Activated T-helper 1 cell treated with anti-CD3 and anti-CD28 coated beads, Interleukin-12 subunit alpha, Interleukin-12 subunit beta, Interleukin-2, Interleukin-4 antibody, amounts not matched to agents 30 ng/mL and 10 ng/mL and 1 ng/mL, durations not matched to agents 14 hours and 24 hours and 36 hours (primary cell): ENCODE data around the gene PLSCR3. TPM values are rescaled to one million over a fixed set of nuclear protein-coding genes. Genes with fewer than 3 reads are reported as not detected.
A peak's percentile ranks its signal among the peaks of the same experiment; 100 is the strongest.

Source experiments
- DNase-seq: peaks from one replicate; pipeline ENCODE4 v3.0.0; 2021; ENCODE audit warnings: low spot score
- H3K27ac Mint-ChIP-seq: one replicate; pipeline ENCODE4 v1.8.0; 2021; ENCODE audit warnings: mild to moderate bottlenecking, mixed read lengths
- H3K27me3 Mint-ChIP-seq: one replicate; pipeline ENCODE4 v1.8.0; 2022; ENCODE audit warnings: mild to moderate bottlenecking, moderate library complexity, mixed read lengths; ENCODE audit not compliant: insufficient read depth
- H3K36me3 Mint-ChIP-seq: one replicate; pipeline ENCODE4 v1.8.0; 2021; ENCODE audit warnings: low read depth, mixed read lengths
- H3K4me1 Mint-ChIP-seq: one replicate; pipeline ENCODE4 v1.8.0; 2021; ENCODE audit warnings: low read depth, mixed read lengths
- H3K4me3 Mint-ChIP-seq: one replicate; pipeline ENCODE4 v1.8.0; 2021; ENCODE audit warnings: mild to moderate bottlenecking, moderate library complexity, mixed read lengths
- H3K9me3 Mint-ChIP-seq: one replicate; pipeline ENCODE4 v1.8.0; 2021; ENCODE audit warnings: mixed read lengths
- intact Hi-C: fragments of 100-400 bp; cut with micrococcal nuclease; formaldehyde crosslinking; loops from one replicate; pipeline ENCODE4 v1.15.1; 2024
- total RNA-seq: library from RNA; stranded (reverse); gene quantifications from 2 replicates; pipeline ENCODE4 v1.2.3, GENCODE V29; 2022

PLSCR3 gene
- total RNA-seq, 1 donor from 2014 or later: 78.2 TPM

DNA sequence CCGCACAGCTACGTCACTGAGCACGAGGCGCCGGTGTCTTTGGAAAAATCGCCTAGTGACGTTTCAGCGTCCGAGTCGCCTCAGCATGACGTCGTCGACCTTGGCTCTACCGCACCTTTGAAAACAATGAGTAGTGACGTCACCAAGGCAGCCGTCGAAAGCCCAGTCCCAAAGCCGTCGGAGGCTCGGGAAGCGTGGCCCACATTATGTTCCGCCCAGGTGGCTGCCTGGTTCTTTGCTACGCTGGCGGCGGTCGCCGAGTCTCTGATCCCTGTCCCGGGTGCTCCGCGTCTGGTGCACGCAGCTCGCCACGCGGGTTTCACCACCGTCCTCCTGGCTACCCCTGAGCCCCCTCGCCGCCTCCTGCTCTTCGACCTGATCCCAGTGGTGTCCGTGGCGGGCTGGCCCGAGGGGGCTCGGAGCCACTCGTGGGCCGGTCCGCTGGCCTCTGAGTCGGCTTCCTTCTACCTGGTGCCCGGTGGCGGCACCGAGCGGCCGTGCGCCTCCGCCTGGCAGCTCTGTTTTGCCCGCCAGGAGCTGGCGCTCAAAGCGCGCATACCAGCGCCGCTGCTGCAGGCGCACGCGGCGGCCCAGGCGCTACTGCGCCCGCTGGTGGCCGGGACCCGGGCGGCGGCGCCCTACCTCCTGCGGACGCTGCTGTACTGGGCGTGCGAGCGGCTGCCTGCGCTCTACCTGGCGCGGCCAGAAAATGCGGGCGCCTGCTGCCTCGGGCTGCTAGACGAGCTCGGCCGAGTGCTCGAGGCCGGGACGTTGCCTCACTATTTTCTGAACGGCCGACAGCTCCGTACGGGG lies 42.4 kb upstream of the PLSCR3 start:
- peak overlapping the region; percentile 94 for H3K27ac Mint-ChIP-seq
- intact Hi-C loops: loop anchor here (1.0 to 5.0 kb wide), 4 partner anchors 42 to 389 kb away; partner anchors contain the start of gene PLSCR3
- H3K4me3 Mint-ChIP-seq: peak overlapping the region; percentile 91
- H3K27me3 Mint-ChIP-seq: peaks cover 5% of the 10 kb centered on the region
- DNase-seq: peak; percentile 81
- H3K9me3 Mint-ChIP-seq: no peaks in the 10 kb centered on the region
- H3K4me1 Mint-ChIP-seq: peaks cover 43% of the 10 kb centered on the region
- peaks cover 9% of the 10 kb centered on the region for H3K36me3 Mint-ChIP-seq

GRCh38 chr17:7435676-7436555 lies 41.6 kb upstream of the PLSCR3 start:
- peaks cover 43% of the 10 kb centered on the region for H3K4me1 Mint-ChIP-seq
- H3K27ac Mint-ChIP-seq: peak overlapping the region; percentile 94
- peaks cover 5% of the 10 kb centered on the region for H3K27me3 Mint-ChIP-seq
- peak; percentile 68 for DNase-seq
- H3K4me3 Mint-ChIP-seq: peak overlapping the region; percentile 91
- no peaks in the 10 kb centered on the region for H3K9me3 Mint-ChIP-seq
- intact Hi-C loops: loop anchor here (1.0 to 5.0 kb wide), 14 partner anchors 19 to 421 kb away; partner anchors contain the start of genes EIF5A, ELP5, NAA38 and NEURL4
- H3K36me3 Mint-ChIP-seq: peaks cover 7% of the 10 kb centered on the region

DNA sequence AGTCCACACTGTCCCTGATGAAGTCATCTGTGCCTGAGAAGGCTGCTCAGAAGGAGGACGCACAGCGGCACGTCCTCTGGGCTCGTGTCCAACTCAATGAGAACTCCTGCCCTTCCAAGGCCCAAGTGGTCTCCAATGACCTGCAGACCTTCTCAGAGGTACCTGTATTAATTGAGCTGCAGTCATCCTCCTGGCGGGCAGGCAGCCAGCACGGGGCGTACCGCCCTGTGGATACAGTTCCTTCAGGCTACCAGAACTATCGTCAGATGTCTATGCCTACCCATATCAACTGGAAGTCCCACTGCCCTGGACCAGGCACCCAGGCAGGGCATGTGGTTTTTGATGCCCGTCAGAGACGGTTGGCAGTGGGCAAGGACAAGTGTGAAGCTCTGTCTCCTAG lies 38.0 kb upstream of the PLSCR3 start:
- no peaks in the 10 kb centered on the region for H3K9me3 Mint-ChIP-seq
- H3K4me1 Mint-ChIP-seq: peaks cover 16% of the 10 kb centered on the region
- H3K27ac Mint-ChIP-seq: no peak overlapping the region
- H3K4me3 Mint-ChIP-seq: no peak overlapping the region
- intact Hi-C loops: no loop called here
- DNase-seq: no peak
- no peaks in the 10 kb centered on the region for H3K36me3 Mint-ChIP-seq
- no peaks in the 10 kb centered on the region for H3K27me3 Mint-ChIP-seq

- Mint-ChIP-seq H3K9me3 (no peaks in the 10 kb centered on the region), H3K36me3 (no peaks in the 10 kb centered on the region), H3K4me1 (peaks cover 8% of the 10 kb centered on the region), H3K27ac (no peak overlapping the region), H3K4me3 (no peak overlapping the region), H3K27me3 (no peaks in the 10 kb centered on the region)
- intact Hi-C loops: no loop called here
- DNase-seq: no peak
Observed at GRCh38 chr17:7431231-7431630, 36.9 kb upstream of the PLSCR3 start.

DNA sequence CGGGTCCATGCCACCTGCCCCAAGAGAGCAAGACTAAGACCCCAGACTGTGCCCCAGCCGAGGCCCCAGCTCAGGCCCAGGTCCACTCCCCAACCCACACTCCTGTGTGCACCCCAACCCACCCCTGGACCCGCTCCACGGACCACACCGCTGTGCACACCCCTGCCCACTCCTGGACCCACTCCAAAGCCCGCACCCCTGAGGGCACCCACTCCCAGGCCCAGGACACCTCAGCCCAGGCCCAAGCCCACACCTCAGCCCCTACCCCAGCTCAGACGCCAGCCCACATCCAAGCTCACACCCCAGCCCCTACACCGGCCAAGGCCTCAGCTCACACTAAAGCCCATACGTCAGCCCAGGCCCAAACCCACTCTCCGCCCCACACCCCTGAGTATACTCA lies 35.4 kb upstream of the PLSCR3 start:
- no peaks in the 10 kb centered on the region for H3K27me3 Mint-ChIP-seq
- H3K9me3 Mint-ChIP-seq: no peaks in the 10 kb centered on the region
- H3K4me1 Mint-ChIP-seq: no peaks in the 10 kb centered on the region
- intact Hi-C loops: no loop called here
- no peaks in the 10 kb centered on the region for H3K36me3 Mint-ChIP-seq
- no peak for DNase-seq
- no peak overlapping the region for H3K27ac Mint-ChIP-seq
- H3K4me3 Mint-ChIP-seq: no peak overlapping the region

GRCh38 chr17:7428557-7428956 lies 34.2 kb upstream of the PLSCR3 start, which contains the start of gene SPEM3:
Gene SPEM3, plus strand, starts transcription at chr17:7428857. Its CDS starts 46 bp downstream, at chr17:7428903.
- Mint-ChIP-seq H3K4me1 (no peaks in the 10 kb centered on the region), H3K4me3 (no peak within 1 kb of the TSS), H3K27ac (no peak within 1 kb of the TSS), H3K27me3 (no peaks in the 10 kb centered on the region), H3K9me3 (no peaks in the 10 kb centered on the region), H3K36me3 (no peaks in the 10 kb centered on the region)
- DNase-seq: no peak
- intact Hi-C loops: no loop called here

DNA sequence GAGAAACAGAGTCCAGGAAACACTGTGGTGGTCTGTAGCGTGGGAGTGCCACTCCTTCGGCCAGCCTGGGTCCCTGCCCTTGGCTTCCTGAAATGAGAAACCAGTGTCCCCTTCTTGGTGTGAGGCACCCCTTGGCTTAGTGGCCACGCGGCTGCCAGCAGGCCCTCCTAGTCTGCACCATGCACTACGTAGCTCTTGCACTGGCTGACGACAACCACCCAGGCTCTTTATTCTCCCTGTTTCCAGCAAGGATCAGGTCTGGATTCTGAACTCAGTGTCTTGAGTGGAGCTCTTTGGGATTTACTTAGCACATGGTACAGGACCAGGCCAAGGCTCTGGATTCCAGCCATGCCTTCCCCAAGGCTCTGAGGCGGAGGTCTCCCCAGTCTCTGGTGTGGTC lies 33.2 kb upstream of the PLSCR3 start:
- intact Hi-C loops: no loop called here
- H3K27me3 Mint-ChIP-seq: no peaks in the 10 kb centered on the region
- H3K9me3 Mint-ChIP-seq: no peaks in the 10 kb centered on the region
- no peaks in the 10 kb centered on the region for H3K4me1 Mint-ChIP-seq
- no peak for DNase-seq
- H3K36me3 Mint-ChIP-seq: no peaks in the 10 kb centered on the region
- H3K4me3 Mint-ChIP-seq: no peak overlapping the region
- H3K27ac Mint-ChIP-seq: no peak overlapping the region

DNA sequence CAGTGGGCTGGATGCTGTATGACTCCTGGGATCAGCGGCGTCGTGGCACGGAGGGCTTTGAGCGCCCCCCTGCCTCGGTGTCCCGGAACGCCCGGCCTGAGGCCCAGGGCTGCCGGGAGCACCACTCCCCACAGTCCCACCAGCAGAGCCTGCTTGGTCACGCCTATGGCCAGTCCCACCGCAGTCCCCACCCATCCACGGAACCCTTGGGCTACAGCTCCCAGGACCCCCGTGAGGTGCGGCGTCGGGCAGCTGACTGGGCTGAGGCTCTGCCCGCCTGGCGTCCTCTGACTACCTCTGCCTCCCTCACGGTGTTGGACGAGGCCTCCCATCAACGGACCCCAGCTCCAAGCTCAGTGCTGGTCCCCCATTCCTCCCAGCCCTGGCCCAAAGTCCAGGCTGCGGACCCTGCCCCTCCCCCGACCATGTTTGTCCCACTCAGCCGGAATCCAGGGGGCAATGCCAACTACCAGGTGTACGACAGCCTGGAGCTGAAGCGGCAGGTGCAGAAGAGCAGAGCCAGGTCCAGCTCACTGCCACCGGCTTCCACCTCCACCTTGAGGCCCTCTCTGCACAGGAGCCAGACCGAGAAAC lies 32.7 kb upstream of the PLSCR3 start:
- H3K9me3 Mint-ChIP-seq: no peaks in the 10 kb centered on the region
- H3K4me3 Mint-ChIP-seq: no peak overlapping the region
- H3K36me3 Mint-ChIP-seq: no peaks in the 10 kb centered on the region
- intact Hi-C loops: no loop called here
- no peaks in the 10 kb centered on the region for H3K4me1 Mint-ChIP-seq
- H3K27me3 Mint-ChIP-seq: no peaks in the 10 kb centered on the region
- H3K27ac Mint-ChIP-seq: no peak overlapping the region
- no peak for DNase-seq

GRCh38 chr17:7426203-7426863 lies 32.0 kb upstream of the PLSCR3 start:
- H3K36me3 Mint-ChIP-seq: no peaks in the 10 kb centered on the region

DNA sequence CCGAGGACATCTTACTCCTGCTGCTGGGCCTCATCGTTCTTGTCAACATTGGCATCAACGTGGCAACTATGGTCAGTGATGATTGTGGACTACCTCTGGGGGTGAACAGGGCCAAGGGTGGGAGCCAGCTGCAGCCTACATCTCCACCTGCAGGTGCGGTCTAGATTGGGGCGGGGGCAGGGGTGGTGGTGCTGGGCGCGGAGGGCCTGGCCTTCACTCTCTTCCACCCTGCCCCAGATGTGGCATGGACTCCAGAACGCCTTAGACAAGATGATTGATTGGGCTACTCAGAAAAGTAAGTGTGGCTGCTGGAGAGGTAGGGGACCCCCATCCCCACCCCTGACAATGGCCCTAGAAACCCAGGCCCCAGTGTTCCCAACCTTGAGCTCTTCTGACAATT lies 31.4 kb upstream of the PLSCR3 start:
- intact Hi-C loops: no loop called here

More at GRCh38 chr17:7426203-7426863, 32.0 kb upstream of the PLSCR3 start:
- H3K9me3 Mint-ChIP-seq: no peaks in the 10 kb centered on the region
- DNase-seq: no peak
- H3K27me3 Mint-ChIP-seq: no peaks in the 10 kb centered on the region
- intact Hi-C loops: no loop called here
- H3K27ac Mint-ChIP-seq: no peak overlapping the region
- no peak overlapping the region for H3K4me3 Mint-ChIP-seq
- H3K4me1 Mint-ChIP-seq: no peaks in the 10 kb centered on the region

GRCh38 chr17:7425316-7425715 lies 31.0 kb upstream of the PLSCR3 start, which contains the start of gene SPEM2:
Gene SPEM2, plus strand, starts transcription at chr17:7425616. Its CDS starts 73 bp downstream, at chr17:7425689.
- Mint-ChIP-seq H3K27me3 (no peaks in the 10 kb centered on the region), H3K4me3 (no peak within 1 kb of the TSS), H3K4me1 (no peaks in the 10 kb centered on the region), H3K9me3 (no peaks in the 10 kb centered on the region), H3K27ac (no peak within 1 kb of the TSS), H3K36me3 (no peaks in the 10 kb centered on the region)
- intact Hi-C loops: no loop called here
- no peak for DNase-seq

More for the DNA sequence above, 31.4 kb upstream of the PLSCR3 start:
- Mint-ChIP-seq H3K4me3 (no peak overlapping the region), H3K27me3 (no peaks in the 10 kb centered on the region), H3K9me3 (no peaks in the 10 kb centered on the region), H3K36me3 (no peaks in the 10 kb centered on the region), H3K4me1 (no peaks in the 10 kb centered on the region), H3K27ac (no peak overlapping the region)
- no peak for DNase-seq

DNA sequence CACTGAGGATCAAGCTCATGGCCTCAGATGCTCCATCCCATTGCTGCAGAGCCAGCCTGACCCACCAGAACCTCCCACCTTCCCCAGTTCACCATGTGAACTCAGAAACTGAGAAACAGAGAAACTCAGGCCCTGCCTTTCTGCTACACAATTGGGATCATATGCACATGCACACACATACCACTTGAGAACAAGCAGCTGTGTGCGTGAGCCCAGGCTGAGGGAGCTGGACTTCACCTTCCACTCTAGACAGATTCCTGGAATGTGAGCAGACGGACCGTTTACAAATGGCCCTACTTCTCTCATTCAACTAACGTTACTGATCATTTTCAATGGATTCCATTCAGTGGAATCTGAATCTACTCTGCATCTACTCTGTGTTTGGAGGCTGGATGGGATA lies 29.4 kb upstream of the PLSCR3 start:
- Mint-ChIP-seq H3K27me3 (no peaks in the 10 kb centered on the region), H3K4me3 (no peak overlapping the region), H3K36me3 (no peaks in the 10 kb centered on the region), H3K27ac (no peak overlapping the region), H3K4me1 (no peaks in the 10 kb centered on the region), H3K9me3 (no peaks in the 10 kb centered on the region)
- DNase-seq: no peak
- intact Hi-C loops: no loop called here
